Anterior cingulate cortex (tissue), 58 donors: ENCODE measurements around the gene ADCY4.
"Not testable (repeated sequence)": the region's sequence is repeated elsewhere in the genome, so short reads cannot be mapped to it uniquely, and the experiment has no call there.

ENCODE experiments used
- DNase-seq, 58 donors: peaks; one replicate each; lab custom pipeline; 2025; lab: John Stamatoyannopoulos, UW

Gene ADCY4

DNA sequence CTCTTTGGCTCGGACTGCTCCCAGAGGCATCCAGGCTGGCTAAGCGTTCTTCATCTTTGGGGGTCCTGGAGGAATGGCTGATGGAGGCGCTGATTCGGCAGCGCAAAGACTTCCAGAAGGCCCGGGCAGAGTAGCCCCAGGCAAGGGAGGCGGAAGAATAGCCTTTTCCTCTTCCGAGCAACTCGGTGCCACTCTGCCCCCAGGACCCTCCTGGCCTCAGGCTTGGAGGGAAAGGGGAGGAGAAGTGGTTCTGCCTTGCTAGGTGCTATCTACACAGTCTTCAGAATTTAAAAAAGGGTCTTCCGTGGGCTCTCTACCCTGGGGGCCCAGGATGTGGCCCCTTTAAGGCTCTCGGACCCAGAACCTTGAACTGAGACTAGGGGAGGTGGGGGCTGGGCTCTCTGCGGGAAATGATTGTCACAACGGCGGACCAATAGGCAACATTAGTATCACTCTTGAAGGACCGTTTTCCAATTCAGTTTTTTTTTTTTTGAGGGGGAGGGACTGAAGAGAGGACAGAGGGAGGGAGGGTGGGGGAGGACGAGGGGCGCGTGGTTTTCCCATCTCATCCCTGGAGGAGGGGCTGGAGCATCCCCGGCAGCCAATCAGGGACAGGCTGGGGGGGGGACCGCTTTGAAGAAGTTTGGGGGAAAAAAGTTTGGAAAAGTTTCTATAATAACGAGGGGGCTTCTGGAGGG is 32.8 kb upstream of the ADCY4 start, which contains the start of gene NFATC4:
Gene NFATC4 (plus strand): TSS at position 671 of the 698 bp plus-strand sequence. CDS start 157 bp downstream, outside the sequence.
- peak in 35 of 58 donors; percentile 8 to 59 (median 30) for DNase-seq

DNA sequence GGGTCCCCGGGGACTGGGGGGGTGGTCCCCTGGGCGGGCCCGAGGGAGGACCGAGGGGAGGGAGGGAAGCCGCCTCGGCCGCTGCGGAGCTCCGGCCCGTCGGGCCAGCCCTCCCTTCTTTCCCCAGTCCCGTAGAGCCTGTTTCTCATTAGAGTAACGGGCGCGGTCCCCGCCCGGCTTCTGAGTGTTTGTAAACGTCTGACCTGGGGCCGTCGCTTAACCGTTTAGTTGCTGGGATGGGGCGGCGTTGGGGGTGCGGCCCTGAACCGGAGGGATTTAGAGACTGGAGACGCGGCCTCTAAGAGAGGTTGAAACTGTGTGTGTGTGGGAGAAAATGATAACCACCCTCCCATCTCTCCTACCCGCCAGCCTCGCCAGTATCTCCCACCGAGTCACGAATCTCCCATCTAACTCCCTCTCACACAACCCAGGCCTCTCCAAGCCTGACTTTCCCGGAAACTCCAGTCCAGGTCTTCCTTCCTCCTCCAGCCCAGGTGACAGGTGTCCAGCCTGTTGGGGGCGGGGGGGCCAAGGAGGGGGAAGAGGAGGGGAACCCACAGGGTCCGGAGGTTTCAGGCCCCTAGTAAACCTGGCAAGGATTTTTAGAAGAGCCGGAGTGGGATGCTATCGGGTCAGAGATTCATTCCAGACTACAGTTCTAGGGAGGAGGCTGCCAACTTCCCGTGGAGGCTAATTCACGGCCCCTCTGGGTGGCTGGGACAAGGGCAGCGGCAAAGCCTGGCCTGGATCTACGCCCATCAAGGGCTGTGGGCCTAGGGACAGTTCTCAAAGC is 32.0 kb upstream of the ADCY4 start:
- DNase-seq: peak in 45 of 58 donors; percentile 12 to 65 (median 36)

DNA sequence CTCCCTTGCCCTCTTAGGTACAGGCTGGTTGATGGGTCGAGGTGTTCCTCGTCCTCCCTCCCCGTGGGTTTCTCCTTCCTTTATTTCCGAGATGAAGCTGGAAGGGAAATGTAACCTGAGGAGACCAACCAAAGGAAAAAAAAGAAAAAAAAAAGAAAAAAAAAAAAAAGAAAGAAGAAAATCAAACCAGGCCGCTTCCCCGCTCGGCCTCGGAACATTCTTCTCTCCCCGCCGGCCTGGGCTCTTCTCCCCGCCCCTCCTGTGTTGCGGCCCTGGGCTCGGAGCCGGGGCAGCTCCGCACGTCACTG is 31.5 kb upstream of the ADCY4 start:
- DNase-seq: no peak

DNA sequence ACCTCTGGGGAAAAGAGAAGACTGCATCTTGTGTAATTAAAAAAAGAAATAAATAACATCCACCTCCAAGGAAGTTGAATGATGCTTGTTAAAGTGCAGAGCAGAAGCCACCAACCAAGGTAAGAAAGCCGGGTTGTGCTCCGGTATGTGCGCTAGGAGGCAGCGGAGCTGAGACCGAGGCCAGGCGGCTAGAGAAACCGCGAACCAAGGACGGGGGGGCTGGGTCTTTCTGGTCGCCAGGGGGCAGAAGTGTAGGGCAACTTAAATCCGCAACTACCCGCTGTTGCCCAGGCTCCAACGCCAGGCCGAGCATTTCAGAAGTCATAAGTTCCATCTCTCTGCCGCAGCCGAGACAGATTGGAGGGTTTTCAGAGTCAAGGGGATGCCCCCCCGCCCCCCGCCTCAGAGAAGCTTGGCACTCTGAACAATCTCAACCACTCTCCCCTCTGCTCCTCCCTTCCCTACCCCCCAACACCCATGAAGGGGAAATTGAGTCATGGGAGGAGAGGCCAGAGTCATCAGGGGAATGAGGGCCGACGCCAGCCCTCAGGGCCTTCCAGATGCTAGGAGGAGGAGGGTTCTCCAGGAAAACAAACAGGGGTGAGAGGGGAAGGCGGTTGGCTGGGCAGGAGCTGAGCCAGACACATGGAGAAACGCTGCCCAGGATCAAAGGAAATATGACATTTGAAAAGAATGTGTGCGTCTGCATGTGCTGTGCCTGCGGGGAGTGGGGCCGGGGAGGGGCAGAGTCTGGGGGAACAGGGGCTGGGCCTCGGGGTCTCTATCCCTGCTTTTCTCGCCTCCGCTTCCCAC is 30.9 kb upstream of the ADCY4 start:
- DNase-seq: peak in 41 of 58 donors; percentile 5 to 57 (median 24)

DNA sequence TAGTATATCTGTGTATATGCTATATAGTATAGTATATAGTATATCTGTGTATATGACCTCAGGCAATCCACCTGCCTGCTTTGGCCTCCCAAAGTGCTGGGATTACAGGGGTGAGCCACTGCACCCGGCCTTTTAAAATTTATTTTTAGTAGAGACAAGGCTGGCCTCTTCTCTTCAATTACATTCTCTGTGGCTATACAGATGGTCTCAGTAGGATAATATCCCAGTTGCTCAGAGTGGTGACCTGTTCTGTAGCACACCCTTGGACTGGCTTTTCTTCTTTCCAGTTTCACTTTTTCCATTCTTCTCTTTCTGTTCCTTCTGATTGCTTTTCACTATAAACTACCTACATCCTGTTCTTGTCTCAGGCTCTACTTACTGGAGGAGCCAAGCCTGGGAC is 30.0 kb upstream of the ADCY4 start:
- DNase-seq: no peak

DNA sequence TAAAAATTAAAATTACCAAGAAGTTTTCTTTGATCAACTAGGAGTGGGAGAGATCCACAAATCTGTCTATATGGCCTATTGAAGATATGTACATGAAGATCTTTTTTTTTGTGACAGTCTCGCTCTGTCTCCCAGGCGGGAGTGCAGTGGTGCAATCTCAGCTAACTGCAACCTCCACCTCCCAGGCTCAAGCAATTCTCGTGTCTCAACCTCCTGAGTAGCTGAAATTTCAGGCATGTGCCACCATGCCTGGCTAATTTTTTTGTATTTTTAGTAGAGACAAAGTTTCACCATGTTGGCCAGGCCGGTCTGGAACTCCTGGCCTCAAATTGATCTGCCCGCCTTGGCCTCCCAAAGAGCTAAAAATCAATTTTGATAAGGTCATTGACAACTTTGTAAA is 28.5 kb upstream of the ADCY4 start:
- DNase-seq: no peak

DNA sequence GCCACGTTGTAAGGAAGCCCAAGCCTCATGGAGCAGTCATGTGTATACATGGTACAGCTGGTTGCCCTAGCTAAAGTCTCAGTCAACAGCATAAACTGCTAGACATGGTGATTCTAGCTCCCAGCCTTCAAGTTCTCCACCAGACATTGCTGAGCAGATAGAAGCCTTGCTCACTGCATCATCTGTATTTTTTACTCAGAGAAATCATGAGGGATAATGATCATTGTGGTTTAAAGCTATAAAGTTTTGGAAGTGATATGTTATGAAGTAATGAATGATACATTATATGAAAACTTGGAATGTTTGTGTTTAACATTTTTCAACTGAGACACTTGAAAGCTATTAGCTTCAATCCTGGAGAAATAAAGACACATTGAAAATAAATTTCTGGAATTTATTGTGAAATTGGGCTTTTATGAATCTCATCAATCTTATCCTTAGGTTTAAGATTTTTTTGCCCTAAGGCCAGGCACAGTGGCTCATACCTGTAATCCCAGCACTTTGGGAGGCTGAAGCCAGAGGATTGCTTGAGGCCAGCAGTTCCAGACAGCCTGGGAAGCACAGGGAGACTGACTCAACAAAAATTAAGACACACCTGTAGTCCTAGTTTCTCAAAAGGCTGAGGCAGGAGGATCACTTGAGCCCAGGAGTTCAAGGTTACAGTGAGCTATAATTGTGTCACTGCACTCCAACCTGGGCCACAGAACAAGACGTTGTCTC is 27.5 kb upstream of the ADCY4 start:
- no peak for DNase-seq

DNA sequence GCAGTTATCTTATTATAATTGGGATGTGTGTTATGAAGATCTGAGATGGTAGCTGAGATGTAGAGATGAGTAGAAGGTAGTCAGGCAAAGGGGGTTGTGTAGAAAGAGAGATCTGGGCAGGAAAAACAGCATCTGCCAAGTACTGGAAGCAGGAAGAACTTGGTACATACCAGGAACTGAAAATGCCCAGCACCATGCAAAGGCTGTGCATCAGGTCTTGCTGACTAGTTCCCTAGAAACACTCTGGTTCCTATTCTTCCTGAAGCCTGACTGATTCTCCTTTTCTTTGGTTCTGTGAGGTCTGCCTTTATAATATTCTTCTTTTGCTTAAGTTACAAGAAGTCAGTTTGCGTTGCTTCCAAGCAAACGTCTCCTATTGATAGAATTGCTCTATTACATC is 26.5 kb upstream of the ADCY4 start:
- DNase-seq: no peak

DNA sequence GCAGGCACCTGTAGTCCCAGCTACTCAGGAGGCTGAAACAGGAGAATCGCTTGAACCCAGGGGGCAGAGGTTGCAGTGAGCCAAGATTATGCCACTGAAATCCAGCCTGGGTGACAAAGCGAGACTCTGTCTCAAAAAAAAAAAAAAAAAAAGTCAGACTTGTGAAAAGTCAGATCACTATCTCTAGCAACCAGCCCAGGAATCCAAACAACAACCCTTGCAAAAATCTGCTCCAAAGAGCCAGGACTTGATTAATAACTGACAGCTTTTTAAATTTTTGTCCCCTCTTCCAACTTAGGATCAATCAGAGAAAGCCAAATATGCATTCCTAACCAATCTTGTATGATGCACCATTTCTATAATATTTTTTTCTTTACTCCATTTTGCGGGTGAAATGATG is 25.4 kb upstream of the ADCY4 start:
- DNase-seq: no peak

DNA sequence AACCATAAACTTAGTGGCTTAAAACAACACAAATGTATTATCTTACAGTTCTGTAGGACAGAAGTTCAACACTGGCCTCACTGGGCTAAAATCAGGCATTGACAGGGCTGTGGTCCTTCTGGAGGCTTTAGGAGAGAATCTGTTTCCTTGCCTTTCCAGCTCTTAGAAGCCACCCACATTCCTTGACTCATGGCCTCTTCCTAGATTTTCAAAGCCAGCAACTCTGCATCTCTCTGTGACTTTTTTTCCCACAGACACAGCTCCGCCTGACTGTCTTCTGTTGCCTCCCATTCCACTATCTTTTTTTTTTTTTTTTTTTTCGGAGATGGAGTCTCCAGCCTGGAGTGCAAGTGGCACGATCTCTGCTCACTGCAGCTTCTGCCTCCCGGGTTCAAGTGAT is 21.3 kb upstream of the ADCY4 start:
- DNase-seq: no peak

DNA sequence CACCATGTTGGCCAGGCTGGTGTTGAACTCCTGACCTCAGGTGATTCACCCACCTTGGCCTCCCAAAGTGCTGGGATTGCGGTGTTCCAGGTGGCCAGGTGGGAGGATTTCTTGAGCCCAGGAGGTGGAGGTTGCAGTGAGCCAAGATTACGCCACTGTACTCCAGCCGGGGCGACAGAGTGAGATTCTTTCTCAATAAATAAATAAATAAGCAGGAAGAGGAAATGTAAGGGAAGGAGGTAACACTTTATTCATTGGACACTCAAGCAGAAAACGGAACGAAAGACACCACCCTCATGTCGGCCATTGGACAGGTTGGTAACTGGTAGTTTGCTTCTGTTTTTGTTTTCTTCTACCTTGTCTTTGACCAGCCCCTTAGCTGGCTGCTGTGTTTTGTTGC is 20.1 kb upstream of the ADCY4 start:
- DNase-seq: no peak

DNA sequence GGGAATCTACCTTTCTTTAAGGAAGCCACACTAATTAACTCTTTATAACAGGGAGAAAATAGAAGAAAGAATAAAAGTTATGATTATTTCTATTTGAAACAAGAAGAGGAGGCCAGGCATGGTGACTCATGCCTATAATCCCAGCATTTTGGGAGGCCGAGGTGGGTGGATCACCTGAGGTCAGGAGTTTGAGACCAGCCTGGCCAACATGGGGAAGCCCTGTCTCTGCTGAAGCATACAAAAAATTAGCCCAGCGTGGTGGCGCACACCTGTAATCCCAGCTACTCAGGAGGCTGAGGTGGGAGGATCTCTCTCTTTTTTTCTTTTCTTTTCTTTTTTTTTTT is 19.6 kb upstream of the ADCY4 start:
- DNase-seq: not testable (repeated sequence)

DNA sequence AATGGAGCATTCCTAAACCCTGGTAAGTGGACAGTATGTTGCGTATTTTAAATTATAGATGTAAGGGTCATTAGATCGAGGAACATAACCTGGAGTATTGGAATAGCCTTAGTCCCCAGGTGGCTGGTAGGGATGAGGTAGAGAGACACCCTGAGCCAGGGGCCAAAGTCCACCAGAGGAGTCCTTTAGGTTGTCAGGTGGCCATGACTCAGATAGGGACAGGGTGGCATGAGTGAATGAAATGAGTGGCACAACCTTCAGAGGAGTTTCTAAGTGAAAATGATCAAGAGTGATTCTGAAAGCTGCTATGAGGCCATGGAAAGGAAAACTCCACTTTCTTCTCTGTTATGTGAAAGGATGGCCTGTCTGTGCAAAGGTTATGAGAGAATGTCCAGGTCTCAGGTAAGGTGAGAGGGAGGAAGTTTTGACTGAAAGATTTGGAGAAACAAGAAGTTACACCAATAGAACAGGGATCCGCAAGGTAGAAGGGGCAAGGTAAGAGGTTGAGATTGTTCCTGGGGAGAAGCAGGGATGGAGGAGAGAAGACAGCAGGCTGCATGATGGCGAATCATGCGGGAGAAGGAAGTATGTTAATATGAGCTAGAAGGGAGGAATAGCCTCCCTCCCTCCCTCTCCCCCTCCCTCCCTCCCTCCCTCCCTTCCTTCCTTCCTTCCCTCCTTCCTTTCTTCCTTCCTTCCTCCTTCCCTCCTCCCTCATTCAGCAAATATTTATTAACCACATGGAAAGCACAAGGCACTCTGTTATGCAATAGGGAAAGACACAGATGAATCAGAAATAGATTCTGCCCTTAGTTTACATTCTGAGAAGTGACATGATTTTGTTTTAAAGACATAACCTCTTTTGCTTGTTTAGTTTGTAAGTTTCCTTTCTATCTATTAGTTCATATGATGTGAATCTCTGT is 18.9 kb upstream of the ADCY4 start:
- no peak for DNase-seq

DNA sequence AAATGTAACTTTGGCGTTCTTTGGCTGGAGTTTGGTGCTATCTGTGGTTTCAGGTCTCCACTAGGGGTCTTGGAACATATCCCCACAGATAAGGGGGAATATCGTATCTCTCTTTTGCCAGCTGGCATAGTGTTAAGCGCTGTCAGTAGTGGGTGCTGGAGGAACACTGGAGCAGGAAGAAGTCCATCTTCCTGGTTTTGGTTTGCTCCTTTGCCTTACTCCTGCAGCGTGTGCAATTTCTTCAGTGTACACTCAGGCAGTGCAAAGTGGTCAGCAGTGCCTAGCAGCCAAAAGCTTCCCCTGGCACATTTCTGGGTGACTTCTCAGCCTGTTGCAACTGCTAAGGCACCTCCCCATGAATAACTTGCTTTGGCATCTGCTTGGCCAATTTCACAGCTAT is 16.6 kb upstream of the ADCY4 start:
- no peak for DNase-seq

DNA sequence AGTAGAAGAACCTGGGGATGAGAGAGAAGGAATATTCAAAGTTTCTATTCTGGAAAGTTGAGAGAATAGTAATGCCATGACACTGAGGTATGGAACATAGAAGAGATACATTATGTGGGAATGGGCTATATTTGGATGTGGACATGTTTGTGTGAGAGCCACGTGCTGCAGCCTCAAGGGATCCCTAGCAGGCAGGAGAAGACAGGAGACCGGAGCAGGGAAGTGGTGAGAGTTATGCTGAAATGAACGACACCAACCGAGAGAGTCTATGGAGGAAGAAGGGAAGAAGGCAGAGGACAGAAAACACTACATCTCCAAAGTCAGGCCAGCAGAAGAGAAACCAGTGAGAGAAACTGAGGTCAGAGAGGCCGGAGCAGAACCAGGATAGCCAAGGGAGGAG is 14.9 kb upstream of the ADCY4 start:
- DNase-seq: no peak

DNA sequence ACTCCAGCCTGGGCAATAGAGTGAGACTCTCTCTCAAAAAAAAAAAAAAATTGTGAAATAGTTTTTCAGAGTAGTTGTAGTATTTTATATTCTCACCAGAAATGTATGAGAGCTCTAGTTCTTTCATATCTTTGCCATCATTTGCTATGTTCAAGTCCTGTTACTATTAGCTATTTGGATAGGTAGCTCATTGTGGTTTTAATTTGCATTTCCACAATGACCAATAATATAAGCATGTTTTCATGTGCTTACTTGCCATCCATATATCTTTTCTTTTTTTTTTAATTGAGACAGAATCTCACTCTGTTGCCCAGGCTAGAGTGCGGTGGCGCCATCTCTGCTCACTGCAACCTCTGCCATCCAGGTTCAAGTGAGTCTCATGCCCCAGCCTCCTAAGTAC is 13.3 kb upstream of the ADCY4 start:
- DNase-seq: no peak

DNA sequence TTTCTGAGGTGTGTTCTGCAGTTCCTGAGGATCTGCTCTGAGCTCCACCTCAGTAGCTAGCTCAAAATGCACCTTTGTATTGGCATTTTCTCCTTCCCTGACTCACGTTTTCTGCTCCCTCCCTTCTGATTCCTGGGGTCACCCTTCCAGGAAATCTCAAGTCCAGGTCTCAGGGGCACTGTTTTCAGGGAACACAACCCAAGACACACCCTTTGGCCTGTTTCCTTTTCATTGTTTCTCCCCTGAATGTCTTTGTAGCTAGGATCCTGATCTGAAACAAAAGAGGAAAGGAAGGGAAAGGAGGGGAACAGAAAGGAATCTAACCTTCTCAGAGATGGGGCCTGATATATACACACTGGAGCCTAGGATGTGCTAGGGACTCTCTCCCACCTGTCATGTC is 12.3 kb upstream of the ADCY4 start:
- no peak for DNase-seq

DNA sequence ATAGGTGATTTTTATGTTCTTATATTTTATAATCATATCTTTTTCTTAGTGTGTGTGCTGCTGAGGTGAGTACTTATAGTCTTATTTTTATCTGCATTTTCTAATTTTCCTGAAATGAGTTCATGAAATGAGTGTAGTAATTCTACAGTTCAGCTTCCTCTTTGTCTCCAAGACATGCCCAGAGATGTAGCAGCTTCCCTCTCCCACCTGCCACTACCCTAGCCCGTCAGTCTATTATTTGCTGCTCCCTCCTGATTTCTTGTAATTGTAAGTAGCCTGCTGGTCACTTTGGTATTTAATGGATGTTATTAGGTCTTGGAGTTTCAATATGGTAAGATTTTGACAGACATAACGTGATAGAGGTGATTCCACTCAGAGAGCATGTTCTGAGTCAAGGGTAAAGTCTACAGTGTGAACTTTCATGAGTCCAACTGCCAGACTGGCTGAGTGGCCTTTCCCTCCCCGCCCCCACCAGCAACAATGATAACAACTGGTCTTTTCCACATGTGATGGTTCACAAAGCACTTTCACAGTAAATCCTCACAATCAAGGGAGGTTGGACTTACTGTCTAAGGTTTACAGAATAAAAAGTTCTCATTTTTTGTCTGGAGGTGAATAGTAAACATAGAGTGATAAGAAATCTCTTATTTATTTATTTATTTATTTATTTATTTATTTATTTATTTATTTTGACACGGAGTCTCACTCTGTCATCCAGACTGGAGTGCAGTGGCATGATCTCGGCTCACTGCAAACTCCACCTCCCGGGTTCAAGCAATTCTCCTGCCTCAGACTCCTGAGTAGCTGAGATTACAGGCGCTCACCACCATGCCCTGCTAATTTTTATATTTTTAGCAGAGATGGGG is 9.2 kb upstream of the ADCY4 start:
- no peak for DNase-seq

DNA sequence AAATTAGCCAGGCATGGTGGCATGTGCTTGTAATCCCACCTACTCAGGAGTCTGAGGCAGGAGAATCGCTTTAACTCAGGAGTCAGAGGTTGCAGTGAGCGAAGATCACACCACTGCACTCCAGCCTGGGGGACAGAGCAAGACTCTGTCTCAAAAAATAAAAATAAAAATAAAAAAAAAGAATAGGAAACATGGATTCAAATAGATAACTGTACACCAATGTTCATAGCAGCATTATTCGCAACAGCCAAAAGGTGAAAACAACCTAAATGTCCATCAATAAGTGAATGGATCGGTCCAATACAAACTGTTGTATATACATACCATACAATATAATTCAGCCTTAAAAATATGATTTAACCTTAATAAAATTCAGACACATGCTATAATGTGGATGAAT is 8.0 kb upstream of the ADCY4 start:
- DNase-seq: no peak
